Immature natural killer cell (primary cell): Measurements from ENCODE around the gene SDF2. TPM values are rescaled to one million over a fixed set of nuclear protein-coding genes. Genes with fewer than 3 reads are reported as not detected.

ENCODE experiments used
- DNase-seq, 3 donors: peaks; one replicate each; pipeline ENCODE4 v3.0.0; 2022; ENCODE audit warnings: mixed read lengths in 1 of 3
- H3K27ac Mint-ChIP-seq, 6 donors: one replicate each; pipeline ENCODE4 v1.8.0; 2020; ENCODE audit warnings: mixed read lengths in 6 of 6, mild to moderate bottlenecking in 5 of 6, inconsistent platforms in 4 of 6, moderate library complexity in 3 of 6
- H3K27me3 Mint-ChIP-seq, 3 donors: one replicate each; pipeline ENCODE4 v1.8.0; 2020 to 2021; ENCODE audit warnings: low read depth in 3 of 3, mild to moderate bottlenecking in 3 of 3, mixed read lengths in 3 of 3, moderate library complexity in 3 of 3, inconsistent platforms in 1 of 3
- H3K36me3 Mint-ChIP-seq, 3 donors: one replicate each; pipeline ENCODE4 v1.8.0; 2020; ENCODE audit warnings: mixed read lengths in 3 of 3, inconsistent platforms in 2 of 3, mild to moderate bottlenecking in 2 of 3
- H3K4me1 Mint-ChIP-seq, 2 donors: one replicate each; pipeline ENCODE4 v1.8.0; 2020; ENCODE audit warnings: inconsistent platforms in 2 of 2, mild to moderate bottlenecking in 2 of 2, mixed read lengths in 2 of 2, moderate library complexity in 1 of 2
- H3K4me3 Mint-ChIP-seq, 5 donors: one replicate each; pipeline ENCODE4 v1.8.0; 2020; ENCODE audit warnings: mild to moderate bottlenecking in 5 of 5, mixed read lengths in 5 of 5, inconsistent platforms in 3 of 5, moderate library complexity in 3 of 5
- H3K9me3 Mint-ChIP-seq, 6 donors: one replicate each; pipeline ENCODE4 v1.8.0; 2020; ENCODE audit warnings: mild to moderate bottlenecking in 6 of 6, mixed read lengths in 6 of 6, inconsistent platforms in 4 of 6, moderate library complexity in 3 of 6
- polyA plus RNA-seq, 3 donors: library from polyadenylated mRNA; unstranded; fragments of 300-500 nt; fragmentation: Illumina TruSeq; gene quantifications; one replicate each; pipeline ENCODE4 v1.2.3, GENCODE V29; 2021

SDF2 gene, protein sequence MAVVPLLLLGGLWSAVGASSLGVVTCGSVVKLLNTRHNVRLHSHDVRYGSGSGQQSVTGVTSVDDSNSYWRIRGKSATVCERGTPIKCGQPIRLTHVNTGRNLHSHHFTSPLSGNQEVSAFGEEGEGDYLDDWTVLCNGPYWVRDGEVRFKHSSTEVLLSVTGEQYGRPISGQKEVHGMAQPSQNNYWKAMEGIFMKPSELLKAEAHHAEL
- polyA plus RNA-seq: 100 to 1,000 TPM; 101 to 153 (median 112) TPM

DNA sequence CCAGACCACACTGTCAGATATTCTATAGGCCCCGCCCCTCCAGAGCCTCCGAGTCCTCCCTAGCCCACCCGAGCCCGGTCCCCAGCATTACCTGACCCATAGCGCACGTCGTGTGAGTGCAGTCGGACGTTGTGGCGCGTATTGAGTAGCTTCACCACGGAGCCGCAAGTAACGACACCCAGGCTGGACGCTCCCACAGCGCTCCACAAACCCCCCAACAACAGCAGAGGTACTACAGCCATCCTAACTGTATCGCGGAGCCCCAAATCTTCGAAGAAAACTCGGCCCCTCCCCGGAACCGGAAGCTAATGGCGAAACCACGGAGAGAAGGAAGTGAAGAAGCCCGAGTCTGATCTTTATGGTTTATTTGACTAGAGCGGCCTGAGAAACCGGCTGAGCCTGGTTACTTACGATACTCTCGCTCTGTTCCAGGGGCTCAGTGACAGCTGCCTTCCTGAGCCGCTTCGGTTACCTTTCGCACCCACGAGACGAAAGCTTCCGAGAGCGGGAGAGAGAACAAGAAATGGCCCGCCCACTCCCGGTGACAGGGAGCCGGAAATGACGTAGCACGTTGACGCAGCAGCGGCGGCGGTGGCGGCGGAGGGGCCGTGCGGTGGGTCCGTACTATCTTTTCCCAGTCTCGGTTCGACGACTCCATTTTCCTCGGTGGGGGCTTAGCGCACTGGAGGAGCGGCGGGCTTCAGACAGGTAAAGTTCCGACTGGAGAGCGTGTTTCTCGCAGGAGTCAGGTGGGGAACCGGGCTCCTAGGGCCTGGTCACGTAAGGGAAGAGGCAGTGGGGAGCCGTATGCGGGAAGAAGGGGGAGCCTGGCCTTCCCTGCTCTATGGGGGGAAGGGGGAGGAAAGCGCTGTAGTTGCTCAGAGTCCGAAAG, at the start of gene SDF2, which contains the start of gene SUPT6H:
SDF2 (minus strand) TSS at position 272 of the 892 bp plus-strand sequence; CDS start at position 242, 30 bp downstream.
SUPT6H (plus strand) TSS at position 571 of the 892 bp plus-strand sequence. CDS start 11,197 bp downstream, outside the sequence.
- H3K9me3 Mint-ChIP-seq: no peaks in the 10 kb centered on the region
- H3K4me1 Mint-ChIP-seq: peaks cover 60 to 72% of the 10 kb centered on the region in 2 donors

GRCh38 chr17:28710861-28711722, 49.4 kb upstream of the SDF2 start:
- H3K27ac Mint-ChIP-seq: peak overlapping the region; percentile 17 to 89 (median 84)
- no peaks in the 10 kb centered on the region for H3K9me3 Mint-ChIP-seq
- H3K27me3 Mint-ChIP-seq: peaks cover 2 to 12% (median 6%) of the 10 kb centered on the region in 3 donors
- peaks cover 0 to 7% (median 0%) of the 10 kb centered on the region in 3 donors for H3K36me3 Mint-ChIP-seq
- H3K4me1 Mint-ChIP-seq: peaks cover 17 to 23% of the 10 kb centered on the region in 2 donors
- peak; percentile 83 to 85 (median 84) for DNase-seq
- H3K4me3 Mint-ChIP-seq: peak overlapping the region; percentile 85 to 95 (median 89)

More for the DNA sequence above, at the start of gene SDF2, which contains the start of gene SUPT6H:
- H3K27me3 Mint-ChIP-seq: peaks cover 8 to 18% (median 9%) of the 10 kb centered on the region in 3 donors
- DNase-seq: peak; percentile 95 to 96 (median 95)
- peak within 1 kb of the TSS; percentile 97 to 100 (median 100) for H3K4me3 Mint-ChIP-seq
- H3K36me3 Mint-ChIP-seq: peaks cover 0 to 8% (median 8%) of the 10 kb centered on the region in 3 donors
- H3K27ac Mint-ChIP-seq: peak within 1 kb of the TSS; percentile 99 to 100 (median 100)

DNA sequence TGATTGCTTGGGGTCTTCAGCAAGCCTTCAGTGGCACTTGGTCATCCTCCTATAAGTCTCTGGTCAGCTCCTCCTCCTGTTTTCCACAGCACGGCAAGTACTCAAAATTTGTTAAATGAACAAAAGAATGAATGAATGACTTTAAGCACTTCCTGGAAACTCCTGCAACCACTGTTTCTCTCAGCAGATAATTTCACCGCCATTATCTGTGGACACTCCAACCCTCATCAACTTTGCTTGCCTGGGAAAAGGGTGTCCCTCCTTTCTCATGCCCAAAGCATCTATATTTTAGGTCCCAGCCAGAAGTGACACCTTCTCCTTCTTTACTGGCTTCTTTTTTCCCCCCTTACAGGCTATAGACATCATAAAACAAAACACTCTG, 45.6 kb upstream of the SDF2 start:
- H3K27ac Mint-ChIP-seq: peak overlapping the region in 3 of 6 donors; percentile 2 to 50 (median 43)
- no peak for DNase-seq
- peaks cover 0 to 8% (median 4%) of the 10 kb centered on the region in 3 donors for H3K27me3 Mint-ChIP-seq
- H3K9me3 Mint-ChIP-seq: no peaks in the 10 kb centered on the region
- H3K4me3 Mint-ChIP-seq: no peak overlapping the region
- H3K36me3 Mint-ChIP-seq: peaks cover 3 to 10% (median 5%) of the 10 kb centered on the region in 3 donors
- H3K4me1 Mint-ChIP-seq: peaks cover 11 to 16% of the 10 kb centered on the region in 2 donors

- peaks cover 6 to 14% (median 7%) of the 10 kb centered on the region in 3 donors for H3K36me3 Mint-ChIP-seq
- no peak for DNase-seq
- peaks cover 0 to 4% (median 3%) of the 10 kb centered on the region in 3 donors for H3K27me3 Mint-ChIP-seq
- H3K4me1 Mint-ChIP-seq: peaks cover 6 to 10% of the 10 kb centered on the region in 2 donors
- peak overlapping the region in 4 of 6 donors; percentile 2 to 65 (median 48) for H3K27ac Mint-ChIP-seq
- no peak overlapping the region for H3K4me3 Mint-ChIP-seq
- no peaks in the 10 kb centered on the region for H3K9me3 Mint-ChIP-seq
These were observed 45.0 kb upstream of the SDF2 start for GRCh38 chr17:28706471-28707338.

- Mint-ChIP-seq H3K36me3 (peaks cover 7 to 19% (median 9%) of the 10 kb centered on the region in 3 donors), H3K27ac (no peak overlapping the region), H3K4me3 (no peak overlapping the region), H3K27me3 (no peaks in the 10 kb centered on the region), H3K9me3 (no peaks in the 10 kb centered on the region), H3K4me1 (peaks cover 4 to 6% of the 10 kb centered on the region in 2 donors)
- DNase-seq: no peak
These were observed 44.1 kb upstream of the SDF2 start for GRCh38 chr17:28705728-28706334.

DNA sequence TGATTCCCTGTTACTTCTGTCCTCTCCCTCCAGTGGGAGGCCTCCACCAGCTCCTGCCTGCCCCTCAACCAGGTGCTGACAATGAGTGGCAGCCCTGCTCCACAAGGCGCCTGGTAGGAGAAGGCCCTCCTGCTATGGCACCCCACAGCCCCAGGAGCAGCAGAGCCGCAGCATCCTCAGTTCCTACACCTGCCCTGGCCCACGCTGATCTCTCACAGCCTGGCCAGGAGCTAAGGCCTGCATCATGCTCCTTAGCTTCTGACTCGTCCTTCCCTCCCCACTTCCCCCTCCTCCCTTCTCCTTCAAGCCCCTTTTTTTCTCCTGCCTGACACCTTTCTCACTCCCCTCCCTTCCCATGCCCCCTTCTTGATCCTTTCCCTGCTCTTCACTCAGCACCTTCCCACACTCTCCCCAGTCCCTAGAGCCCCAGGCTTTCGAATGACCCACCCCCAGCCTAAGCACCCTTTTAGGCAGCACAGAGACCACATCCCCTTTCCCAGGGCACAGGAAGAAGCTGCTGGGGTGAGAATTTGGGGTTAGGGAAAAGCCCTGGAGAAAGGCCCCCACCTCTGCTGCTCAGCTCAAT, 43.5 kb upstream of the SDF2 start:
- H3K4me1 Mint-ChIP-seq: no peaks in the 10 kb centered on the region
- no peaks in the 10 kb centered on the region for H3K9me3 Mint-ChIP-seq
- H3K27me3 Mint-ChIP-seq: no peaks in the 10 kb centered on the region
- no peak overlapping the region for H3K4me3 Mint-ChIP-seq
- H3K27ac Mint-ChIP-seq: peak overlapping the region in 1 of 6 donors; percentile 56
- no peak for DNase-seq
- peaks cover 7 to 23% (median 12%) of the 10 kb centered on the region in 3 donors for H3K36me3 Mint-ChIP-seq

DNA sequence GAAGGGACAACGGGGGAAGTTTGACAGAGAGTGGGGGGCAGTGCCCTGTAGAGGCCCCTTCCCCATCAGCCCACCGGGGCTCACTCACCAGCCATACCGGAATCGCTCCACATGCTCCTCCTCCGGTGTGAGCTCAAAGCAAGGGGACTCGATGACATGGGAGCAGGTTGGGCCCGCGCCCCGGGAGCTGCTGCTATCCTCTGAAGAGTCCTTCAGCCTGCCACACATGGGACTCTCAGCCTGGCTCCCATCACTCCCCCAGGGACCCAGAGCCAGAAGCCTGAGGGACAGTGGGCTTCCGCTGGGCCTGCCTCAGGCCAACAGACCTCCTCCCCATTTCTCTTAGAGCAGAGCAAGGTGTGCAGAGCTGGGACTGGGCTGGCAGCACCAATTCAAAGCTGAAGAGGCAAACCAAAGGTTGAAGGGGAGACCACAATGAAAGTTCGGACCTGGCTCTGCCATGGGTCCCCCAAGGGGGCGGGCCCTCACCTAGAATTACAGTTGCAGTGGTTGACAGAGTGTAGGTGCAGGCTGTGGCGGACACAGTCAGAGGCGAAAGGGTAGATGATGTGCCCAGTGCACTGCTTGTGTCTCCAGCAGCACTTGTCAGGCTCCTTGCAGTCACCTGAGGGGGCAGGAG, 42.6 kb upstream of the SDF2 start:
- H3K9me3 Mint-ChIP-seq: no peaks in the 10 kb centered on the region
- H3K27ac Mint-ChIP-seq: peak overlapping the region in 1 of 6 donors; percentile 30
- H3K36me3 Mint-ChIP-seq: peaks cover 7 to 31% (median 12%) of the 10 kb centered on the region in 3 donors

GRCh38 chr17:28703552-28704218, 42.0 kb upstream of the SDF2 start:
- Mint-ChIP-seq H3K4me3 (no peak overlapping the region), H3K36me3 (peaks cover 7 to 32% (median 15%) of the 10 kb centered on the region in 3 donors), H3K9me3 (no peaks in the 10 kb centered on the region)

More for the DNA sequence above, 42.6 kb upstream of the SDF2 start:
- Mint-ChIP-seq H3K4me1 (no peaks in the 10 kb centered on the region), H3K27me3 (no peaks in the 10 kb centered on the region), H3K4me3 (no peak overlapping the region)
- DNase-seq: no peak

GRCh38 chr17:28702752-28703150, 41.0 kb upstream of the SDF2 start:
- H3K36me3 Mint-ChIP-seq: peaks cover 7 to 39% (median 20%) of the 10 kb centered on the region in 3 donors
- H3K27ac Mint-ChIP-seq: peak overlapping the region in 1 of 6 donors; percentile 74
- H3K4me1 Mint-ChIP-seq: no peaks in the 10 kb centered on the region
- H3K9me3 Mint-ChIP-seq: no peaks in the 10 kb centered on the region
- no peak for DNase-seq
- H3K4me3 Mint-ChIP-seq: no peak overlapping the region
- peaks cover 0 to 3% (median 1%) of the 10 kb centered on the region in 3 donors for H3K27me3 Mint-ChIP-seq

More at GRCh38 chr17:28703552-28704218, 42.0 kb upstream of the SDF2 start:
- no peak for DNase-seq
- H3K27ac Mint-ChIP-seq: peak overlapping the region in 2 of 6 donors; percentile 30 to 43
- H3K27me3 Mint-ChIP-seq: no peaks in the 10 kb centered on the region
- no peaks in the 10 kb centered on the region for H3K4me1 Mint-ChIP-seq

DNA sequence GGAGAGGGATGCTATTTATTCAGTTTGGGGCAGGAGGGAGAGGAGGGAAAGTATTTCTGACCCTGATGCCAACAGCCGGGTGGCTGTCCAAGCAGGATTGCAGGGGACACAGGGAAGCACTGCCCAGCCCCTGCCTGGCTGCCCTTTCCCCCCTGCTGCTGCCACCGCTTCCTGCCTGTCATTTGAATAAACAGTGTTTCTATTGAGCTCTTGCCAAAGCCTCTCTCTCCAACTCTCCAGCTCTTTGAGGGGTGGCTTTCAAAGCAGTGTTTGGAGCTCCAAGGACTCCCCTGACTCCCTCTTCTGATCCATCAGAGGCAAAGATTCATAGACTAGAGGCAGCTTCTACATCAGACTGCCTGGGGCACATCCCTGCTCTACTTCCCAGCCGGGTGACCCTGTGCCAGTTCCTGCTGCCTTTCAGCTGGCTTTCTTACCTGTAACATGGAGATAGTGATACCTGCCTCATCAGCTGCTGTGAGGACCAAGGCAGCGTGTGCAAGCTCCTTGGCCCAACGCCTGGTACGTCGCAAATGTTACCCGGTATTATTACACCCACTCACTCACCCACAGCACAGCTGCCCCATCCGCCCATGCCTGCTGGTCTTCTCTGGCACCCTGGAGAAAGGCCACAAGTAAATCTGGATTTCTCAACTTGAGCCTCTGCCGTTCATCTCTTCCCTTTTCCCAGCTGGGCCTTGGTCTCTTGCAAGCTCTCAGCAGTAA, 40.5 kb upstream of the SDF2 start:
- H3K9me3 Mint-ChIP-seq: no peaks in the 10 kb centered on the region
- H3K27ac Mint-ChIP-seq: peak overlapping the region in 3 of 6 donors; percentile 2 to 33 (median 18)
- peaks cover 0 to 3% (median 1%) of the 10 kb centered on the region in 3 donors for H3K27me3 Mint-ChIP-seq
- H3K36me3 Mint-ChIP-seq: peaks cover 4 to 42% (median 20%) of the 10 kb centered on the region in 3 donors
- H3K4me3 Mint-ChIP-seq: no peak overlapping the region
- DNase-seq: no peak
- H3K4me1 Mint-ChIP-seq: no peaks in the 10 kb centered on the region
